Measurements from ENCODE around the gene PDE8B. TPM values are rescaled to one million over a fixed set of nuclear protein-coding genes. Genes with fewer than 3 reads are reported as not detected.

Gene PDE8B
- total RNA-seq, 1 donor, result 6.0 TPM

DNA sequence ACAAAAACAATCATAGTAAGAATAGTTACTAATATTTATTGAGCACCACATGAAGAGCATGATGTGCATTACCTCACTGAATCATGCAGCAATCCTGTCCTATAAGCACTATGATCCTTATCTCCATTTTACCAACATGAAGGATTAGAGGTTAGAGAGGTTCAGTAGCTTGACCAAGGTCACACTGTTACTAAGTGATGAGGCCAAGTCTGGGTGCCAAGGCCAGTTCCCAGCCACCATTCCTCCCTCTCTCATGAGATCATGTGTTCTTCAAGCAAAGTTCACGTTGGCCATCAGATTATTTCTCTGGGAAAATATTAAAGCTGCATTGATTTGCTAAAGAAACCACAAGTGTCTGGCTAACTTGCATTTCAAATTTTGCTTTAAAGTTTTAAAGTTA lies 31.0 kb downstream of the PDE8B start:
- TF ChIP-seq, protein P1, sequence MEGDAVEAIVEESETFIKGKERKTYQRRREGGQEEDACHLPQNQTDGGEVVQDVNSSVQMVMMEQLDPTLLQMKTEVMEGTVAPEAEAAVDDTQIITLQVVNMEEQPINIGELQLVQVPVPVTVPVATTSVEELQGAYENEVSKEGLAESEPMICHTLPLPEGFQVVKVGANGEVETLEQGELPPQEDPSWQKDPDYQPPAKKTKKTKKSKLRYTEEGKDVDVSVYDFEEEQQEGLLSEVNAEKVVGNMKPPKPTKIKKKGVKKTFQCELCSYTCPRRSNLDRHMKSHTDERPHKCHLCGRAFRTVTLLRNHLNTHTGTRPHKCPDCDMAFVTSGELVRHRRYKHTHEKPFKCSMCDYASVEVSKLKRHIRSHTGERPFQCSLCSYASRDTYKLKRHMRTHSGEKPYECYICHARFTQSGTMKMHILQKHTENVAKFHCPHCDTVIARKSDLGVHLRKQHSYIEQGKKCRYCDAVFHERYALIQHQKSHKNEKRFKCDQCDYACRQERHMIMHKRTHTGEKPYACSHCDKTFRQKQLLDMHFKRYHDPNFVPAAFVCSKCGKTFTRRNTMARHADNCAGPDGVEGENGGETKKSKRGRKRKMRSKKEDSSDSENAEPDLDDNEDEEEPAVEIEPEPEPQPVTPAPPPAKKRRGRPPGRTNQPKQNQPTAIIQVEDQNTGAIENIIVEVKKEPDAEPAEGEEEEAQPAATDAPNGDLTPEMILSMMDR (IDR thresholded peaks at IDR 0.05; ENCODE audit: insufficient read depth, low read depth, low read length), result no peak
- DNase-seq (ENCODE audit: low read depth), result no peak
- no peak overlapping the region for H3K4me3 ChIP-seq (ENCODE audit: low read depth, low read length)

DNA sequence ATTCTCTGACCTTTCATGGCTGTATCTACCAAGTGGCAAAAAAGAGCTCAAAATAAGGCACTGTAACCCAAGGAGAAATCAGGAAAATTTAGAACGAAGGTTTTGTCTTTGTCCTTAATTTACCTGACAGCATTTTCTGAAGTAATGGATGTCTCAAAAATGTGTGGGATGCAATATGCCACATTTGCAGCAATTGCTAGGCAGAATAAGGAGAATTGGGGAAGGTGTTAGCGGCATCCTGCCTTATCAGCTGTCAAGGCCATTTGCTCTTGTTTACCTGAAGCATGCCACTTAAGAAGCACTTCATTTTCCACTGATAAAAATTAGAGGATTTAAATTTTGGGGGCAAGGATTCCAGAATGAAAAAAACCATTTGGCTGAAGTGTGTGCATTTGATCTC lies 39.0 kb downstream of the PDE8B start:
- no peak overlapping the region for H3K4me3 ChIP-seq (ENCODE audit: low read depth, low read length)
- TF ChIP-seq, protein P1 (IDR thresholded peaks at IDR 0.05; ENCODE audit: insufficient read depth, low read depth, low read length), result no peak
- no peak for DNase-seq (ENCODE audit: low read depth)

DNA sequence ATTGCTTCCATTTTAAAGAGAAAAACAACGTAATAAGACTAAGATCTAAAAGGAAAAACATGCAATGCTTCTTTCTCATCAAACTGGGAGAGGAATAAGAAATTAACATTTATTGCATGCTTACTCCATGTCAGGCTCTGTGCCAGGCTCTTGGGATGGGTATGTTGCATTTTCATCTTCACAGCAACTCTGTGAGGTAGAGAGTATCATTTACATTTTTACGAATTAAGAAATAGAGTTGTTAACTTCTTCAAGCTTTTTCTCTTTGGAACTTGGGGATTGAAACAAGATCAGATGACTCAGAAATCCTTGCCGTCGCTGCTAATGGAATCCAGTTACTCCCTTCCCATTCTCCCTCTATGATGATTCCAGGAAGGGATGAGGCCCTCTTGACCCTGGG lies 39.5 kb downstream of the PDE8B start:
- no peak for DNase-seq (ENCODE audit: low read depth)
- no peak overlapping the region for H3K4me3 ChIP-seq (ENCODE audit: low read depth, low read length)
- TF ChIP-seq, protein P1 (IDR thresholded peaks at IDR 0.05; ENCODE audit: insufficient read depth, low read depth, low read length), result no peak

DNA sequence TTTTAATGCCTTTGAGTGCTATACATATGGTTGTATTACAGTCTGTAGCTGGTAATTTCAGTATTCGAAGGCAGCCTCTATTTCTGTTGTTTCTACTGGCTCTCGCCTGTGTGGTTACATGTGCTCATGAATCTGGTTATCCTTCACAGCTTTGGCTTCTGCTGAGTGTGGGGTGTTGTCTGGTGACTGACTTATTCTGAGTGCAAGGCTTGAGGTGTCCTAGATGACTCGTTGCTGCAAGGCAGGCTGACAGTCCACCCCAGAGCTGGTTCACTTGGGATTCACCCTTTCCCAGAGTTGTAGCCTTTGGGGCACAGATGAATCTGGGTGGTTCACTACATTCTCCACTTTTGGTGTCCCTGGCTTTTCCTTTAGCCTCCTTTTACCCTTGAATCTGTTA lies 41.4 kb downstream of the PDE8B start:
- DNase-seq (ENCODE audit: low read depth), result no peak
- TF ChIP-seq, protein P1 (IDR thresholded peaks at IDR 0.05; ENCODE audit: insufficient read depth, low read depth, low read length), result no peak
- no peak overlapping the region for H3K4me3 ChIP-seq (ENCODE audit: low read depth, low read length)

DNA sequence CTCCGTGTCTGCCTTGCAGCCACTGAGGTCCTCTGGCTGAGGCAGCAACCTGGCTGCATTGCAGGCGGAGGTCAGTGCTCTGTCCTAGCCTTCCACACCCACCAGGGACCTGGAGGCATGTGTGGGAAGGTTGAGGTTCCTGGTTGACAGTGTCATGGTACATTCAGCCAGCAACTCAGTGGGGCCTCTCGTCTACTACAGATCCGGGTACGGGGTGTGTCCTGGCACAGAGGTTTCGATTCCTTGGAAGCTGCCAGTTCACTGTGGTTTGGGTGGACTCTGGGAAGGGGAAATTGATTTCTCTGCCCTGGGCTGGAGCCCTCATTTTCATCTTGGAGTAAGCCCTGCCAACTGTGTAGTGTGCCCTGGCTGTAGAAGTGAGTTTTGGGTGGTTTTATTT lies 45.1 kb downstream of the PDE8B start:
- DNase-seq (ENCODE audit: low read depth), result no peak
- TF ChIP-seq, protein P1 (IDR thresholded peaks at IDR 0.05; ENCODE audit: insufficient read depth, low read depth, low read length), result no peak

DNA sequence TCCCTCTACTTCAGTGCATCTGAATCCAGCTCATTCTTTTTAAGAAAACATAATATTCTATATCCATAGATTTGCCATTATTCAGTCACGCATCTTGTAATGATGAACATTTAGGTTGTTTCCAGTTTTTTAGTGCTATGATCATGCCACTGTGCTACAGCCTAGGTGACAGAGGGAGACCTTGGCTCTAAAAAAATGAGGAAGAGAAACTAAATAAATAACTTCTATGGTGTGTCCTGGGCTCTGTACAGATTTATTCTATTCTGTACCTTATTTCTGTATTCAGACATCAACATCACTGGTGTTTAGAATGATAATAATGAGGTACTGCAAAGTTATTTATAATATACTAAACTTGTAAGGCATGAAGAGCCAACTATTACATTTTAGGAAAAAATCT lies 45.9 kb downstream of the PDE8B start:
- DNase-seq (ENCODE audit: low read depth), result no peak
- TF ChIP-seq, protein P1 (IDR thresholded peaks at IDR 0.05; ENCODE audit: insufficient read depth, low read depth, low read length), result no peak
- no peak overlapping the region for H3K4me3 ChIP-seq (ENCODE audit: low read depth, low read length)

More for the DNA sequence above, 45.1 kb downstream of the PDE8B start:
- H3K4me3 ChIP-seq (ENCODE audit: low read depth, low read length), result no peak overlapping the region

DNA sequence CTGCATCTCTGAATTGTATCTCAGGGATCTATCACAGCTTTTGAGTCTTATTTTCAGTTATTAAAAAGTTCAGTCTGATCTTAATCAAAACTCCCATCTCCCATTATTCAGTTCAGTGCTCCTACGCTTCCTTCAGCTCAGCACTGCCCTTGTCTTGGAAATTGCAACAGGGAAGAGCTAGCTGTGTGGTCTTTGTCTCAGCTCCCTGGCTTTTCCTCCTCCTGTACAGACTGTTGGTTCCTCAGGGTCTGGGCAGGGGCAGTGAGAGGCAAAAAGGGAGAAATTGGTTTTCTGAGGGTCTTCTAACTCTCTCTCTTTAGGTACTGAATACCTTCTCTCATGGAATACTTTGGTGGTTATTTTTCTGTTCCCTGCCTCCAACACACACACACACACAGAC lies 48.2 kb downstream of the PDE8B start:
- no peak overlapping the region for H3K4me3 ChIP-seq (ENCODE audit: low read depth, low read length)
- DNase-seq (ENCODE audit: low read depth), result no peak
- TF ChIP-seq, protein P1 (IDR thresholded peaks at IDR 0.05; ENCODE audit: insufficient read depth, low read depth, low read length), result no peak
